Adrenal gland (tissue), 12 donors: ENCODE measurements around the gene NABP1. TPM values are rescaled to one million over a fixed set of nuclear protein-coding genes. Genes with fewer than 3 reads are reported as not detected.

Experiments
- DNase-seq, 7 donors: peaks; one replicate each; pipeline ENCODE4 v3.0.0-alpha.2; 2019 to 2020
- H3K27ac ChIP-seq, 5 donors: fragments of 200-600 bp; sonication (generic) in 4 of 5; 1 replicate in 3 of 5; 2 replicates in 2 of 5; pipeline versions ENCODE4 v1.5.1 to v1.8.0; 2016 to 2020; ENCODE audit warnings: mild to moderate bottlenecking in 1 of 5
- H3K27me3 ChIP-seq: fragments of 200-600 bp; 2 replicates; pipeline ENCODE4 v1.8.0; 2021
- H3K36me3 ChIP-seq, 2 donors: fragments of 200-600 bp; replicated peaks in 1 of 2; 1 replicate in 1 of 2; 2 replicates in 1 of 2; pipeline versions ENCODE4 v1.5.1 to v1.8.0; 2018 to 2022
- H3K4me1 ChIP-seq, 2 donors: fragments of 200-600 bp; replicated peaks in 1 of 2; 1 replicate in 1 of 2; 2 replicates in 1 of 2; pipeline versions ENCODE4 v1.5.1 to v1.8.0; 2018 to 2021
- H3K4me3 ChIP-seq, 4 donors: fragments of 200-600 bp; sonication (generic) in 3 of 4; one replicate each; pipeline ENCODE4 v1.5.1; 2016 to 2018
- H3K9me3 ChIP-seq, 3 donors: fragments of 200-600 bp; sonication (generic) in 1 of 3; replicated peaks in 1 of 3; 1 replicate in 2 of 3; 2 replicates in 1 of 3; pipeline versions ENCODE4 v1.5.1 to v1.8.0; 2016 to 2021
- POLR2A ChIP-seq, 2 donors: fragments of 450-650 bp; IDR thresholded peaks; one replicate each; pipeline ENCODE4 v1.6.1; 2017; ENCODE audit warnings: antibody characterized with exemption in 2 of 2, mild to moderate bottlenecking in 2 of 2, moderate library complexity in 1 of 2
- WGBS, 4 donors: extraction: QIAGEN DNeasy Blood & Tissue Kit in 2 of 4; methylation state at CpG; one replicate each; pipeline versions ENCODE4 v1.1.5 to v1.1.7; 2013 to 2017; 5-methylcytosine and 5-hydroxymethylcytosine counted together
- intact Hi-C, 2 donors: fragments of 100-400 bp; cut with DNase I; formaldehyde crosslinking; loops; one replicate each; pipeline versions ENCODE4 v1.14.1 to v1.15.0; 2022 to 2023
- polyA plus RNA-seq, 3 donors: library from polyadenylated mRNA; stranded (reverse); fragments of 200-250 nt in 2 of 3; fragments of 350-450 nt in 1 of 3; fragmentation: Illumina TruSeq in 1 of 3; extraction: RNeasy Lipid Tissue Mini Kit (QIAGEN cat#74804) in 1 of 3; gene quantifications; one replicate each; pipeline ENCODE4 v1.2.3, GENCODE V29; 2013 to 2014
- total RNA-seq, 9 donors: library from RNA; depleted of rRNA in 4 of 9; stranded (reverse); fragments of >200 nt in 4 of 9; fragments of 120-200 nt in 1 of 9; fragmentation: NEBNext Ultra II Directional in 1 of 9; extraction: Animal tissue kit (Norgen Biotek cat#: 25700) in 1 of 9; gene quantifications; one replicate each; pipeline versions ENCODE4 v1.1.0 to v1.2.4, GENCODE V29; 2013 to 2023
- TF ChIP-seq, protein P1 (sequence below), 6 experiments: fragments of 450-650 bp in 4 of 6; fragments of 200-600 bp in 2 of 6; sonication (generic) in 1 of 6; IDR thresholded peaks; 1 replicate in 5 of 6; 2 replicates in 1 of 6; pipeline versions ENCODE4 v1.5.1 to v1.8.0; 2016 to 2021; ENCODE audit warnings: antibody characterized with exemption in 6 of 6, mild to moderate bottlenecking in 2 of 6, moderate library complexity in 1 of 6
- donor health status: healthy with polysubstance abuse.
- donor health status: Bipolar disorder and iron deficiency.
- donor health status: DM: yes; HTN: yes; CAD: no.
- donor health status: DM: no; HTN: no; CAD: no.
- donor health status: DM: no; HTN: no; CAD: no.
- donor health status: DM: yes; HTN: yes; CAD: no.

Gene NABP1
- total and polyA plus RNA-seq, 12 donors = 2.5 to 39.9 (median 14.9) TPM

DNA sequence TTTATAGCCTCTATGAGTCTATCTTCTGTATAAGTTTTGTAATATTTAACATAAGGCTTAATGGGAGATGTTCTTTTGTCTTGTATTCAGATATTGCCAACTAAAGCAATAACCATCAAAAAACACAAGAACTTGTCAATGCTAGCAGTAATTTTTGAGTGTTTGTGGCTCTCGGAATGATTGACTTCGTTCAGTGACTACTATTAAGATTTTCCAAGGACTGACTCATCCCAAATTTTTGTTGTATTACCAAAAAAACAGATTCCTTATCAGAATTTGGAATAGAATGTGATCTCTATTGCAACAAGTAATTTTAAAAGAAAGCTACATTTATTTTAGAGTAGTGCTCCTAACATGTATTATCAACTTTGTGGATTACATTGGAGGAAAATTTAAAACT, 8.1 kb downstream of the NABP1 start:
- no peak for DNase-seq
- intact Hi-C loops = loop anchor here in 1 of 2 donors (5.0 kb wide), 1 partner anchor 119 kb away; no protein-coding TSS in a partner anchor

DNA sequence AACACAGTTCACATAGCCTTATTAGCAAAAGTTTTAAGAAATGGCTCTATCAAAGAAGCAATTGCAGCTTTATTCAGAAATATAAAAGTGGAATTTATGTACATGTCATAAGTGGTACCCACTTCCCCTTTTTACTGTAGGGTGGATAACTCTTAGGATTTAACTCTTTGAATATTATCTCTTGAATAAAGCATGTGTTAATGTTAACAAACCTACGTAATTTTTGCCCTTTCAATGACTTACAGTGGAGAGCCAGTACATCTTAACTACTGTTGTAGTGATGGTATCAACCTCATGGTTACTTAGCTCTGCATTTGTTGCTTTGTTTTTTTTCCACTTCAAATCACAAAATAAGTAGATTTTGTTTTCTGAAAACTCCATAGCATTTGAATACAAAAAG, 8.8 kb downstream of the NABP1 start:
- peaks cover 0 to 10% of the 10 kb centered on the region in 2 donors for H3K4me1 ChIP-seq
- WGBS, 4 donors = 75 to 97% (median 84%) methylated on average over 1 of the region's 1 CpG
- H3K36me3 ChIP-seq = peaks cover 0 to 24% of the 10 kb centered on the region in 2 donors
- no peak overlapping the region for H3K27ac ChIP-seq
- no peak overlapping the region for H3K4me3 ChIP-seq
- no peak for DNase-seq
- no peaks in the 10 kb centered on the region for H3K27me3 ChIP-seq
- TF ChIP-seq, protein P1, sequence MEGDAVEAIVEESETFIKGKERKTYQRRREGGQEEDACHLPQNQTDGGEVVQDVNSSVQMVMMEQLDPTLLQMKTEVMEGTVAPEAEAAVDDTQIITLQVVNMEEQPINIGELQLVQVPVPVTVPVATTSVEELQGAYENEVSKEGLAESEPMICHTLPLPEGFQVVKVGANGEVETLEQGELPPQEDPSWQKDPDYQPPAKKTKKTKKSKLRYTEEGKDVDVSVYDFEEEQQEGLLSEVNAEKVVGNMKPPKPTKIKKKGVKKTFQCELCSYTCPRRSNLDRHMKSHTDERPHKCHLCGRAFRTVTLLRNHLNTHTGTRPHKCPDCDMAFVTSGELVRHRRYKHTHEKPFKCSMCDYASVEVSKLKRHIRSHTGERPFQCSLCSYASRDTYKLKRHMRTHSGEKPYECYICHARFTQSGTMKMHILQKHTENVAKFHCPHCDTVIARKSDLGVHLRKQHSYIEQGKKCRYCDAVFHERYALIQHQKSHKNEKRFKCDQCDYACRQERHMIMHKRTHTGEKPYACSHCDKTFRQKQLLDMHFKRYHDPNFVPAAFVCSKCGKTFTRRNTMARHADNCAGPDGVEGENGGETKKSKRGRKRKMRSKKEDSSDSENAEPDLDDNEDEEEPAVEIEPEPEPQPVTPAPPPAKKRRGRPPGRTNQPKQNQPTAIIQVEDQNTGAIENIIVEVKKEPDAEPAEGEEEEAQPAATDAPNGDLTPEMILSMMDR (IDR thresholded peaks at IDR 0.05) = no peak
- no peak for TF ChIP-seq POLR2A (IDR thresholded peaks at IDR 0.05)
- intact Hi-C loops = loop anchor here in 1 of 2 donors (5.0 kb wide), 1 partner anchor 119 kb away; no protein-coding TSS in a partner anchor
- no peaks in the 10 kb centered on the region for H3K9me3 ChIP-seq

More for the DNA sequence above, 8.1 kb downstream of the NABP1 start:
- H3K9me3 ChIP-seq = no peaks in the 10 kb centered on the region
- H3K4me3 ChIP-seq = no peak overlapping the region
- peaks cover 0 to 11% of the 10 kb centered on the region in 2 donors for H3K4me1 ChIP-seq
- no peaks in the 10 kb centered on the region for H3K27me3 ChIP-seq
- 53 to 85% (median 77%) methylated on average over 2 of the region's 2 CpGs for WGBS, 4 donors
- no peak overlapping the region for H3K27ac ChIP-seq
- H3K36me3 ChIP-seq = peaks cover 0 to 24% of the 10 kb centered on the region in 2 donors
- no peak for TF ChIP-seq POLR2A (IDR thresholded peaks at IDR 0.05)
- TF ChIP-seq, protein P1 (IDR thresholded peaks at IDR 0.05) = no peak

DNA sequence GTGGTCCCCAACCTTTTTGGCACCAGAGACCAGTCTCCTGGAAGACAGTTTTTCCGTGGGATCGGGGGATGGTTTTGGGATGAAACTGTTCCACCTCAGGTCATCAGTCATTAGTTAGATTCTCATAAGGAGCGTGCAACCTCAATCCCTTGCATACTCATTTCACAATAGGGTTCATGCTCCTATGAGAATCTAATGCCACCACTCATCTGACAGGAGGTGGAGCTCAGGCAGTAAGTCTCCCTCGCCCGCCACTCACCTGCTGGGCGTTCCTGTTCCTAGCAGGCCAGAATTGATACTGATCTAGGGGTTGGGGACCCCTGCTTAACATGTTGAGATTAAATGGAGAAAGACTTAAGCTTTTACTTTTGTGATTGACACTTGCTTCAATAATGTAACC, 9.9 kb downstream of the NABP1 start:
- peaks cover 0 to 24% of the 10 kb centered on the region in 2 donors for H3K36me3 ChIP-seq
- H3K4me1 ChIP-seq = peaks cover 0 to 10% of the 10 kb centered on the region in 2 donors
- no peak for TF ChIP-seq POLR2A (IDR thresholded peaks at IDR 0.05)
- TF ChIP-seq, protein P1 (IDR thresholded peaks at IDR 0.05) = no peak
- no peaks in the 10 kb centered on the region for H3K27me3 ChIP-seq
- H3K27ac ChIP-seq = no peak overlapping the region
- no peak overlapping the region for H3K4me3 ChIP-seq
- no peaks in the 10 kb centered on the region for H3K9me3 ChIP-seq
- WGBS, 4 donors = 89 to 95% (median 93%) methylated on average over 4 to 6 of the region's 6 CpGs
- intact Hi-C loops = loop anchor here in 1 of 2 donors (5.0 kb wide), 1 partner anchor 121 kb away; no protein-coding TSS in a partner anchor
- no peak for DNase-seq

DNA sequence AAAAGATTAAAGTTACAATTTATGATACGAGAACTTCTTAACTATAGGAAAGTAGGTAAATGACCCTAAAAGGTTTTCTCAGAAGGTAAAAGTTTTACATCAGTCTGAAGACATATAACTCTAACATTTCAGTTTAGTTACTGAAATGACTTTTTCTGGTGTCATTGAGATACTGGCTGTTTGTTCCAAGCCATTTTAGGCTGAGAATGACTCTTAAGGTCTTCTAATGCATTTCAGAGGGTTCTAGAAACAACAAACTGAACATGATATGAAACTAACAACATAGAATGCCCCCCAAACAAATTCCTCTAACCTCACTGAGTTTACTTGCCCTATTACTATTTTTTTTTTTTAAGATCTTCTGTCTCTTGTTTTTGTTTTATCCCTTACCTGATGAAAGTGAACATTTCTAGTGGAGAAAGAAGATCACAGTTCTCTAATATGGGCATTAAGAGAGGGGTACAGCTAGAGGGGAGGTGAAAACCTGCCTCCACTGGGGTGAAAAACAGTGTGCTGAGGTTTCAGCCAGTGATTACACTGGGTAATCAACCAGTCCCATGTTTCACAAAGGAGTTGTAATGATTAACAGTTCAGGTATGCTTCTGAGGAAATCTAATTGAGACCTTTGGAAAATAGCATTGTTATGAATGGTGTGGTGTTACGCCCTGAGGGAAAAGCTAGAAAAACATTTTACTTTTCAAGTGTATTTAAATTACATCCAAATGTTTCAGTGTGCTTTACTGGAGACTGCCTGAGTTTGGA, 11.2 kb downstream of the NABP1 start:
- no peak for DNase-seq
- H3K36me3 ChIP-seq = peaks cover 0 to 24% of the 10 kb centered on the region in 2 donors
- H3K4me1 ChIP-seq = peaks cover 0 to 10% of the 10 kb centered on the region in 2 donors
- intact Hi-C loops = loop anchor here in 1 of 2 donors (5.0 kb wide), 1 partner anchor 122 kb away; no protein-coding TSS in a partner anchor
- H3K27me3 ChIP-seq = no peaks in the 10 kb centered on the region
- no peak overlapping the region for H3K4me3 ChIP-seq
- TF ChIP-seq, protein P1 (IDR thresholded peaks at IDR 0.05) = no peak
- no peak for TF ChIP-seq POLR2A (IDR thresholded peaks at IDR 0.05)
- H3K27ac ChIP-seq = no peak overlapping the region
- no peaks in the 10 kb centered on the region for H3K9me3 ChIP-seq
- WGBS, 4 donors = 87 to 95% (median 89%) methylated on average over 2 of the region's 2 CpGs
